NOMO-1 treated with dmso at 0.1 percent for 144 hours (cell line): ENCODE data around the gene CFTR.
"Not testable (repeated sequence)": the region's sequence is repeated elsewhere in the genome, so short reads cannot be mapped to it uniquely, and the experiment has no call there.

Experiments
- DNase-seq: peaks from one replicate; lab custom pipeline; 2025; ENCODE audit not compliant: unreplicated experiment; lab: John Stamatoyannopoulos, UW

Gene CFTR

GRCh38 chr7:117479225-117480054, at the start of gene CFTR:
TSS of gene CFTR (plus strand) at chr7:117480025. CDS start at chr7:117480095, 70 bp downstream.
- DNase-seq, result no peak

- DNase-seq, result no peak
Observed at GRCh38 chr7:117435475-117436043, 44.3 kb upstream of the CFTR start.

- DNase-seq, result no peak
Observed at GRCh38 chr7:117444646-117445045, 35.2 kb upstream of the CFTR start.

- DNase-seq, result no peak
Observed at GRCh38 chr7:117445206-117445605, 34.6 kb upstream of the CFTR start.

GRCh38 chr7:117446220-117446815, 33.5 kb upstream of the CFTR start:
- no peak for DNase-seq

- DNase-seq, result no peak
Observed at GRCh38 chr7:117448655-117449054, 31.2 kb upstream of the CFTR start.

GRCh38 chr7:117458977-117459583, 20.7 kb upstream of the CFTR start:
- no peak for DNase-seq

GRCh38 chr7:117459735-117460134, 20.1 kb upstream of the CFTR start:
- no peak for DNase-seq

- not testable (repeated sequence) for DNase-seq
Observed at GRCh38 chr7:117460815-117461214, 19.0 kb upstream of the CFTR start.

- no peak for DNase-seq
Observed at GRCh38 chr7:117468174-117468573, 11.7 kb upstream of the CFTR start.

- no peak for DNase-seq
Observed at GRCh38 chr7:117470777-117471176, 9.0 kb upstream of the CFTR start.

- DNase-seq, result no peak
Observed at GRCh38 chr7:117472335-117472734, 7.5 kb upstream of the CFTR start.

- DNase-seq, result no peak
Observed at GRCh38 chr7:117476557-117477215, 3.1 kb upstream of the CFTR start.

GRCh38 chr7:117478836-117479224, 995 bp upstream of the CFTR start:
- DNase-seq, result no peak

GRCh38 chr7:117480055-117480362, 184 bp downstream of the CFTR start:
- no peak for DNase-seq

- no peak for DNase-seq
Observed at GRCh38 chr7:117480978-117481377, 1.2 kb downstream of the CFTR start.

GRCh38 chr7:117485118-117485620, 5.3 kb downstream of the CFTR start:
- no peak for DNase-seq

GRCh38 chr7:117489016-117489415, 9.2 kb downstream of the CFTR start:
- DNase-seq, result no peak

GRCh38 chr7:117489430-117489829, 9.6 kb downstream of the CFTR start:
- DNase-seq, result no peak

GRCh38 chr7:117489911-117490310, 10.1 kb downstream of the CFTR start:
- DNase-seq, result no peak

GRCh38 chr7:117492649-117493048, 12.8 kb downstream of the CFTR start:
- DNase-seq, result no peak
